HG02938 (cell line): ENCODE data around the gene DLGAP4.
"Not testable (repeated sequence)": the region's sequence is repeated elsewhere in the genome, so short reads cannot be mapped to it uniquely, and the experiment has no call there.

Experiments used
- ATAC-seq: cut with Tn5 transposase; IDR thresholded peaks from one replicate; pipeline ENCODE4 v1.9.1; 2021; ENCODE audit warnings: mild to moderate bottlenecking, moderate library complexity; ENCODE audit not compliant: unreplicated experiment

The DLGAP4 gene

GRCh38 chr20:36490191-36490590, 184.1 kb downstream of the DLGAP4 start:
- no peak for ATAC-seq

- no peak for ATAC-seq
These were observed 185.9 kb downstream of the DLGAP4 start for GRCh38 chr20:36491901-36492617.

GRCh38 chr20:36493051-36493800, 187.1 kb downstream of the DLGAP4 start:
- no peak for ATAC-seq

- ATAC-seq = no peak
These were observed 187.6 kb downstream of the DLGAP4 start for GRCh38 chr20:36493801-36494114.

- ATAC-seq = no peak
These were observed 190.8 kb downstream of the DLGAP4 start for GRCh38 chr20:36496707-36497669.

GRCh38 chr20:36497856-36498255, 191.7 kb downstream of the DLGAP4 start:
- ATAC-seq = no peak

- no peak for ATAC-seq
These were observed 192.4 kb downstream of the DLGAP4 start for GRCh38 chr20:36498386-36499179.

- no peak for ATAC-seq
These were observed 193.1 kb downstream of the DLGAP4 start for GRCh38 chr20:36499211-36499610.

GRCh38 chr20:36499723-36500501, 193.8 kb downstream of the DLGAP4 start:
- ATAC-seq = no peak

GRCh38 chr20:36501367-36502006, 195.3 kb downstream of the DLGAP4 start:
- ATAC-seq = no peak

GRCh38 chr20:36504295-36504694, 198.2 kb downstream of the DLGAP4 start:
- ATAC-seq = no peak

GRCh38 chr20:36506253-36506652, 200.1 kb downstream of the DLGAP4 start:
- ATAC-seq = no peak

- ATAC-seq = no peak
These were observed 201.6 kb downstream of the DLGAP4 start for GRCh38 chr20:36507746-36508145.

GRCh38 chr20:36519012-36519719, 213.0 kb downstream of the DLGAP4 start:
- no peak for ATAC-seq

- no peak for ATAC-seq
These were observed 213.8 kb downstream of the DLGAP4 start for GRCh38 chr20:36519944-36520343.

- ATAC-seq = no peak
These were observed 215.4 kb downstream of the DLGAP4 start for GRCh38 chr20:36521526-36521925.

- not testable (repeated sequence) for ATAC-seq
These were observed 216.3 kb downstream of the DLGAP4 start for GRCh38 chr20:36522412-36522811.

GRCh38 chr20:36523341-36523740, 217.2 kb downstream of the DLGAP4 start:
- no peak for ATAC-seq
